Muscle of leg (tissue), 11 donors: ENCODE data around the gene SENP1. TPM values are rescaled to one million over a fixed set of nuclear protein-coding genes. Genes with fewer than 3 reads are reported as not detected.

Experiments used
- DNase-seq: peaks from one replicate; pipeline ENCODE4 v3.0.0; 2013
- H3K27ac ChIP-seq: one replicate; pipeline ENCODE4 v1.5.1; 2013; ENCODE audit warnings: mild to moderate bottlenecking, low read length, control low read depth
- H3K27me3 ChIP-seq: one replicate; pipeline ENCODE4 v1.6.1; 2013; ENCODE audit warnings: low read length; ENCODE audit not compliant: control insufficient read depth, insufficient read depth
- H3K36me3 ChIP-seq: one replicate; pipeline ENCODE4 v1.6.1; 2013; ENCODE audit warnings: low read length; ENCODE audit not compliant: control insufficient read depth, insufficient read depth
- H3K4me1 ChIP-seq: one replicate; pipeline ENCODE4 v1.6.1; 2013; ENCODE audit warnings: low read length; ENCODE audit not compliant: control insufficient read depth, insufficient read depth
- H3K4me3 ChIP-seq: one replicate; pipeline ENCODE4 v1.5.1; 2013; ENCODE audit warnings: low read length, control low read depth
- H3K9me3 ChIP-seq: replicated peaks from 2 replicates; pipeline ENCODE4 v1.6.1; 2013; ENCODE audit warnings: low read depth, low read length; ENCODE audit not compliant: control insufficient read depth
- WGBS: methylation state at CpG from one replicate; pipeline ENCODE4 v1.1.5; 2013; ENCODE audit warnings: missing lambda C conversion rate; ENCODE audit not compliant: insufficient coverage; 5-methylcytosine and 5-hydroxymethylcytosine counted together
- polyA plus RNA-seq, 8 donors: library from polyadenylated mRNA; unstranded; fragments of 120-200 nt; gene quantifications; one replicate each; pipeline versions ENCODE4 v1.2.1 to v1.2.3, GENCODE V29; 2013; ENCODE audit warnings: inconsistent platforms in 1 of 8, low replicate concordance in 1 of 8; ENCODE audit not compliant: insufficient read length in 8 of 8, insufficient read depth in 1 of 8
- total RNA-seq: library from RNA; stranded (reverse); fragments of 120-200 nt; gene quantifications from one replicate; pipeline ENCODE4 v1.2.4, GENCODE V29; 2013

SENP1 gene
- total and polyA plus RNA-seq, 9 donors = 11.4 to 19.7 (median 14.7) TPM

DNA sequence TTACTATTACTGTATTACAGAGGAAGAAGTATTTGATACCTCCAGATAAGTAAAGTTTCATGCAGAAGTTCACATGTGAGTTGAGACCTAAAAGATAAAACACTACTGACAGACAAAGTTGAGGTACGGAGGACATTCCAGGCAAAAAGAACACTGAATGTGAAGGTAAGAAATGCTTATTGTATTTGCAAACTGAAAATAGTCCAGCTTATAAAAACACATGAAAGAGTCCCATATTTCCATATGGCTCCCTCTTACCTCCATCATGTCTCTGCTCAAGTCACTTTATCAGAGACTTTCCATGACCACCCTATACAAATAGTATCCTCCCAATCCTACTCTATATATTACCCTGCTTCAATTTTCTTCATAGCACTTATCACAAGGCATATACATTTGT, 35.8 kb downstream of the SENP1 start:
- DNase-seq = no peak
- Histone ChIP-seq H3K27ac (no peak overlapping the region), H3K27me3 (no peaks in the 10 kb centered on the region), H3K4me1 (no peaks in the 10 kb centered on the region), H3K36me3 (peaks cover 32% of the 10 kb centered on the region), H3K9me3 (no peaks in the 10 kb centered on the region), H3K4me3 (no peak overlapping the region)
- WGBS = no CpG with 5 or more reads among the region's 1 CpG

DNA sequence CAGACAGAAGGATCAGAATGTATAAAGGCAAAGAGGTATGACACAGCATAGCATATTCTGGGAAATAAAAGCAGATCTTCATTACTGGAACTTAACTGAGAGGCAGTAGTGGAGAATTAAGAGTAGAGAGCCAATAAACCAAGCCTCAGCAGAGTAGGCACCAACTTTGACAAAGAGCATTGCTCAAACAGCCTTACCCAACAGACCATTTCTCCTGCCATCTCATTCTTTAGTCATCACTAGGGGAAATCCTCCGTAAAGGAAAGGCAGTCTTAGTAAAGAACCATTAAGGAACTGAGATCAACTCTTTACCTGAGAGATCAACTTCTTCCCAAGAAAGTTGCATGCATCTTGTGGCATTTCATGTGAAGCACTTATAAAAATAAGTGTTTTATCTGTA, 36.6 kb downstream of the SENP1 start:
- Histone ChIP-seq H3K36me3 (peaks cover 35% of the 10 kb centered on the region), H3K9me3 (no peaks in the 10 kb centered on the region), H3K4me3 (no peak overlapping the region), H3K27me3 (no peaks in the 10 kb centered on the region), H3K4me1 (no peaks in the 10 kb centered on the region), H3K27ac (no peak overlapping the region)
- no peak for DNase-seq
- no CpG with 5 or more reads among the region's 1 CpG for WGBS

DNA sequence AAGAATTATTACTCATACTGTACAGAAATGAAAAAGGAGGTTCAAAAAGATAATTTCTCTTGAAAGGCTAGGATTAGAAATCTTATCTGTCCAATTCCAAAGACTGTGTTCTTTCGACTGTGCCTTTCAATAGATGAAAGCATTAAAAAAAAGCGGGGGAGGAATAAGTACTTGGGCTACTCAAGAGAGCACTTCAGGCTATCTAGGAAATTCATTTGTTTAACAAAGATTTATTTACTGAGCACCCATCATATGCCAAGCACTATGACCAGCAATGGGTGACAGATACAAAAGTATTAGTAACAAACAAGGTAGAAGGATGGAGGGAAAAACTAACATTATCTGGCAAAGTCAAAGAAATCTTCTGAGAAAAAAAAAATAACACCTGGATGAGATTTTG, 37.4 kb downstream of the SENP1 start:
- H3K4me1 ChIP-seq = no peaks in the 10 kb centered on the region
- no peak for DNase-seq
- no CpG with 5 or more reads among the region's 2 CpGs for WGBS
- no peak overlapping the region for H3K4me3 ChIP-seq
- H3K27ac ChIP-seq = no peak overlapping the region
- H3K27me3 ChIP-seq = no peaks in the 10 kb centered on the region
- H3K36me3 ChIP-seq = peaks cover 37% of the 10 kb centered on the region
- no peaks in the 10 kb centered on the region for H3K9me3 ChIP-seq

DNA sequence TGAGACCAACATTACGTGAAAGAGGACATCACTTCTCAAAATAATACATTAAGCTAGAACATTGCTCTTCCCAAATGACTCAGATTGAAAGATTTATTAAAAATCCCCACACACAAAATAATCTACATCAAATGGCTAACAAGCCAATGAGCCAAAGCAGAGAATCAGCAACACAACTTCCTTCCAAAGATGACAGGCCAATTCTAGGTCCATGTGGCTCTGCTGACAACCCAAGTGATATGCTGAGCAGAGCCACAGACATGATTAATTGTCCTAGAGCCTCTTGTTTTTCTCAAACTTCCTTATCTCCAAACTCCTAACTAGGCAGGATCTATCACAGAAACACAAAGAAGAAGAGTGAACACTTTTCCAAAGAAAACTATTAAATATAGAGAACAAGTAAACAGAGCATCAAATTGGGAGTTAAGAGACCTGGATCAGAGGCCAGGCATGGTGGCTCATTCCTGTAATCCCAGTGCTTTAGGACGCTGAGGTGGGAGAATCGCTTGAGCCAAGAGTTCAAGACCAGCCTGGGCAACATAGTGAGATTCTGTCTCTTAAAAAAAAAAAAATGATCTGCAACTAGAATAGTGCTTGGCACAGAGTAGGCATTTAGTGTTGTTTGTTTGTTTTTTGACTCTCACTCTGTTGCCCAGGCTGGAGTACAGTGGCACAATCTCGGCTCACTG, 38.5 kb downstream of the SENP1 start:
- no peaks in the 10 kb centered on the region for H3K9me3 ChIP-seq
- no peak overlapping the region for H3K27ac ChIP-seq
- H3K27me3 ChIP-seq = no peaks in the 10 kb centered on the region
- WGBS = 80% methylated on average over 1 of the region's 4 CpGs
- H3K36me3 ChIP-seq = peaks cover 41% of the 10 kb centered on the region
- DNase-seq = no peak
- H3K4me3 ChIP-seq = no peak overlapping the region
- H3K4me1 ChIP-seq = no peaks in the 10 kb centered on the region

DNA sequence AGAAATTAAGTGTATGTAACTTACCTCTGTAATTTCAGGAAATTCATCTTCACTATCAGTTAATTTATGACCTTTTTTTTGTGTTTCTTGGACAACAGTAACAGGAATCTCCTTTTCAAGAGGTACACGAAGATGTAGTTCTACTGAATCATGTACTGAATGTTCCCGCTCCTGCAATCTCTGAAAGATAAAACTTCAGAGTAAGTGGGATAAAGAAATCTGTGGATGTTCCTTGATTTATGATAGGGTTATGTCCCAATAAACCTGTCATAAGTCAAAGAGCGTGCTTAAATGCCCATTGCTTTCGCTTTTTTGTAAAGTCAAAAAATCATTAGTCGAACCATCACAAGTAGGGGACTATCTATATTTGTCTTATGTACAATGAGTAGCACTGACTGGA, 40.8 kb downstream of the SENP1 start:
- H3K4me3 ChIP-seq = no peak overlapping the region
- H3K4me1 ChIP-seq = no peaks in the 10 kb centered on the region
- no peak for DNase-seq
- H3K27me3 ChIP-seq = no peaks in the 10 kb centered on the region
- no peak overlapping the region for H3K27ac ChIP-seq
- peaks cover 35% of the 10 kb centered on the region for H3K36me3 ChIP-seq
- H3K9me3 ChIP-seq = no peaks in the 10 kb centered on the region
- WGBS = 100% methylated on average over 2 of the region's 5 CpGs

DNA sequence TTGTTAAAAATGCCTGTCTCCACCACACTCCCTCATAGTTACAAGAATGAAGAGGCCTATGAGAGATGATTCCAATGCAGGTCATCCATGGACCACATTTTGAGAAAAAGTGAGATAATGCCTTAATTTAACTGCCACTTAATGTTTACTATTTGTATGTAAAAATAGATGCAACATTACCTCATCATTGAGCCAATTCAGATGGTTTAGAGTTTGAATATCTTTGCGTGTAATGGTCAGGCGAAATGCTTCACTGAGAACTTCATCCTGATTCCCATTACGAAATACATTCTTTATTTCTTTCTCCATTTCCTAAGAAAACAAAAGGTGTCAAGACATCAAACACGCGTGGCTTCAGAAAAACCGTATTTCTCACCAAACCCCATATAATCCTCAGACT, 42.3 kb downstream of the SENP1 start:
- Histone ChIP-seq H3K4me1 (no peaks in the 10 kb centered on the region), H3K4me3 (no peak overlapping the region), H3K27ac (no peak overlapping the region), H3K36me3 (peaks cover 38% of the 10 kb centered on the region), H3K27me3 (no peaks in the 10 kb centered on the region), H3K9me3 (peaks cover 6% of the 10 kb centered on the region)
- no peak for DNase-seq
- 100% methylated on average over 3 of the region's 6 CpGs for WGBS

DNA sequence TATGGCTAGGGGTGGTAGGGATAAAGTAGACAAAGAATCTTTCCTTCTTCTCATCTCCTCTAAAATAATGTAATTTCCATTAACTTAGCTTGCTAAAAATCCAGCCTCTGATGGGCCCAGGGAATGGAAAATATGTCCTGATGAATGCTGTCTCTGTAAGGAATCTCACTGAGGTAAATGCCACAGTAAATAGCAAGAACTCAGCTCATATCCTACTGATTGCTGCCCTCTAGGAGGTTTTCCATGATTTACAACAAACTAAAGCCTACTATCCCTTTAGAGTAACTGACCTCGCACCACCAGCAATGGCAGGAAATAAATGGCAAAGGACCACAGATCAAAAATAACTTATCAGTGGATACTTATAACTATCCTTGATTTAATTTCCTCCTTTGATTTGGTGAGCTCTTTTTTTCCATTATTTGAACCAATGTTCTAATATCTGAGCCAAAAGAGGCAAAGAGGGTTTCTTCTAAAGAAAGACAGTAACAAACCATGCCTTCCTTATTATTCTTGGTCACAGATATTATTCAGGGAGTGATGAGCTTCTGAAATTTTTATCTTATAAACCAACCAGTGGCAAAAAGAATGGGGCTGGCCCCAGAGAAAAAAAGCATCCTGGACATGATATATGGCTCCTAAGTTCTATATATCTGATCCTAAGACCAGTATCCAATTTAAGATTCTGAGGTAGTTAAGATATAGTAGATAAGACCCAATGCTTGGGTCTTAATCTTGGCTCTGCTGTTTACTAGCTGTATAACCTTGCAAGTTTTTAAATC, 43.8 kb downstream of the SENP1 start:
- no CpG with 5 or more reads among the region's 1 CpG for WGBS

DNA sequence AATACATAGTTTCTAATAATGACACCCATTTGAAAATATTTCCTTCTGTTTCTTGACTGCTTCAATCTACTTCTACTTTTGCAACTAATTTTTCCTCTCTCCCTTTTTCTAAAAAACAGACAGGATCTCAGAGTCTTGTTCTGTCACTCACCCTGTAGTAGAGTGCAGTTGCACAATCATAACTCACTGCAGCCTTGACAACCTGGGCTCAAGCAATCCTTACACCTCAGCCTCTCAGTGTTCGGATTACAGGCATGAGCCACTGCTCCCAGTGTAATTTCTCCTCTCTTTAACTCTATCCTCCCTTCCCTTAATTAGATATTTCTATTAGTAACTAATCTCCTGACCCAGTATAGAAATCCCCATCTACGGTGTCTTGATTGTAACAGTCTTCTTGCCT, 45.4 kb downstream of the SENP1 start:
- no peak for DNase-seq
- Histone ChIP-seq H3K4me1 (no peaks in the 10 kb centered on the region), H3K27me3 (no peaks in the 10 kb centered on the region), H3K9me3 (peaks cover 6% of the 10 kb centered on the region), H3K27ac (no peak overlapping the region), H3K4me3 (no peak overlapping the region), H3K36me3 (peaks cover 33% of the 10 kb centered on the region)
- no CpG with 5 or more reads among the region's 2 CpGs for WGBS

More for the DNA sequence above, 43.8 kb downstream of the SENP1 start:
- H3K9me3 ChIP-seq = peaks cover 6% of the 10 kb centered on the region
- H3K27ac ChIP-seq = no peak overlapping the region
- DNase-seq = peak; percentile 70
- no peak overlapping the region for H3K4me3 ChIP-seq
- H3K36me3 ChIP-seq = peaks cover 36% of the 10 kb centered on the region
- no peaks in the 10 kb centered on the region for H3K4me1 ChIP-seq
- H3K27me3 ChIP-seq = no peaks in the 10 kb centered on the region

DNA sequence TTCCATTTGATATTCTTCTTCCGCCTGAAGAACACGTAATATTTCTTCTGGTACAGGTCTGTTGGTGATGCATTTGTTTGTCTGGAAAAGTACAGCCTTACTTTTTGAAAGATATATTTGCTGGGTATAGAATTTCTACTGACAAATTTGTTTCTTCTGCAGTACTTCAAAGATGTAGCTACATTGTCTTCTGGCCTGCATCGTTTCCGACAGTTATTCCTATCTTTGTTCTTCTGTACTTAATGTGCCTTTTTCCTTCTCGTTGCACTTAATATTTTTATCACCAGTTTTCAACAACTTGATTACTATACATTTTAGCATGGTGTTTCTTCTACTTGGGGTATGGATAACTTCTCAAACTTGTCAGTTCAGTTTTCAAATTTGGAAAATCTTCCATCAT, 47.1 kb downstream of the SENP1 start:
- H3K4me3 ChIP-seq = no peak overlapping the region
- H3K27me3 ChIP-seq = no peaks in the 10 kb centered on the region
- no peaks in the 10 kb centered on the region for H3K4me1 ChIP-seq
- DNase-seq = no peak
- H3K36me3 ChIP-seq = peaks cover 33% of the 10 kb centered on the region
- no peak overlapping the region for H3K27ac ChIP-seq
- no CpG with 5 or more reads among the region's 5 CpGs for WGBS
- peaks cover 6% of the 10 kb centered on the region for H3K9me3 ChIP-seq

DNA sequence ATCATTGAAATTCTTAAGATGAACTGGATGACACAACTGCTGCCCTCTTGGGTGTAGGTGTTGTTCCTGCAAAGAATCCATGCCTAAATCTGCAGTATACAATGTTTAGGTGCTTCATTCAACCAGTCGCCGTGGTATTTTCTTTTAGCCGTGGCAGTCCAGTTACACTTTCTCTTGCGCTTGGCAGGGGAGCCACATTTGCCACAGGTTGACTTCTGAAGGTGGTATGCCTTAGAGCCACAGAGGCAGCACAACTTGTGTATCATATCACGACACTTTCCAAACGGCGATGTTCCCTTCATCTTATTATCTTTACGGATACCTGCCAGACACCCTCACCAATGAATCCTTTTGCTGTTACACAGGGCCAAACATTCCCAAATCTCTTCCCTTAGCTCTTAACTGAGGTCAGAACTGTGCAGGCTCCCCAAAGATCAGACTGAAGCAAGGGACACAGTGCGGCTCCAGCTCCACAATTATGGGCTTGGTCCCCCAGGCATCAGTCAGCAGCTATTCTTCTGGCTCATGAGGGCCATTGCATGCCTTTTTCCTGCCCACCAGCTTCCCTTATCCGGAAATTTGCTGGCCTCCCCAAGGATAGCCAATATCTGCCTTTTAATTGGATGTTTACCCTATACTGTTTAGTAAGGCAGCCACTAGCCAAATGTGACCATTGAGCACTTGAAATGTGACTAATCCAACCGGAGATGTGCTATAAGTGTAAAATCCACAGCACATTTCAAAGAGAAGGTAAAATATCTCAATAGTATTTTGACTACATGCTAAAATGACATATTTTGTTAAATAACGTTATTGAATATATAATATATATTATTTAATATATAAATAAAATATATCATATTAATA, 50.7 kb downstream of the SENP1 start:
- Histone ChIP-seq H3K4me3 (no peak overlapping the region), H3K27ac (no peak overlapping the region), H3K27me3 (no peaks in the 10 kb centered on the region), H3K4me1 (no peaks in the 10 kb centered on the region), H3K36me3 (peaks cover 21% of the 10 kb centered on the region), H3K9me3 (peaks cover 6% of the 10 kb centered on the region)
- 84% methylated on average over 9 of the region's 12 CpGs for WGBS
- DNase-seq = no peak
